ENCODE measurements around the gene KLF16.

GRCh38 chr19:1905863-1906375 lies 42.5 kb upstream of the KLF16 start:
- TF ChIP-seq CTCF (IDR thresholded peaks at IDR 0.05) (no peak), ZFX (IDR thresholded peaks at IDR 0.05; ENCODE audit: borderline replicate concordance) (no peak)
